GM12878 (cell line): Measurements from ENCODE around the gene COQ2.

Experiments
- REST ChIP-seq: IDR thresholded peaks from 2 replicates; pipeline ENCODE4 v1.6.1; 2012; ENCODE audit warnings: mild to moderate bottlenecking, low read depth, low read length
- TF ChIP-seq, protein P1 (sequence below), 3 experiments: IDR thresholded peaks in 2 of 3; conservative IDR thresholded peaks in 1 of 3; 2 replicates each; pipeline ENCODE4 v1.5.1; 2011; ENCODE audit warnings: low read depth in 3 of 3, low read length in 3 of 3, mild to moderate bottlenecking in 3 of 3, control low read depth in 2 of 3, moderate library complexity in 2 of 3, inconsistent platforms in 1 of 3, mixed read lengths in 1 of 3; ENCODE audit not compliant: control insufficient read depth in 2 of 3, insufficient read depth in 1 of 3; ENCODE audit errors: extremely low read depth in 1 of 3
- TF ChIP-seq, protein P2 (sequence below): fragments of 450-650 bp; formaldehyde crosslinking; IDR thresholded peaks from 2 replicates; pipeline ENCODE4 v1.5.0; 2022; ENCODE audit warnings: mild to moderate bottlenecking, missing genetic modification characterization

DNA sequence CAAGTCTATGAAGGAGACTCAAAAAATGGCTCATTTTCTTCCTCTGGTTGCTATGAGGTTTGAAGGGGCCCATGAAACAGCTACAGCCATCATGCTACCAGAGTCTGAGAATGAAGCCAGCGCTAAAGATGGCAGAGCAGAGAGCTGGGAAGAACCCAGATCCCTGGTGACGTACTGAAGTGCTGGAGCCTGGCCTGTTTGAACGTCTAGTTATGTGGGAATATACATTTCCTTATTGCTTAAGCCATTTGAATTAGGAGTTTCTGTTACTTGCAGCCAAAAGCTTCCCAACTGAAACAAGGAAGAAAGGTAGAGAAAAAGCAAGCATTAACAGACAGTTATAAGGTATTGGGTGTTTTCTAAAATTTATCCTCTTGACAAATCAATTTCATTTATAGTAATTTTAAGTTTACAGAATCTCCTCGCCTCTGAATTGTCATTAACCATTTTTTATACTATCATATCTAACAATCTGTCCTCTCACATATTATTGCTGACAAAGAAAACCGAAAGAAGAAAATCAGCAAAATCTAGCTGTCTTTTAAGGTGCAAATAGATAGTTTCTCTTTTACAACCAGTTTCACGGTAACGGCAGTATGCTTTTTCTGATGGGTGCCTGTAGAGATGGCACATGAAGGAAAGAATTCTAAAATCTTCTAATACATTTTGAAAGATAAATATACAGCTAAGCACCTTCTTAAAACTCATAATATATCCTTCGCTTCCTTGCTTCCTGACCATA lies 8.9 kb upstream of the COQ2 start:
- no peak for TF ChIP-seq REST
- TF ChIP-seq, protein P1, sequence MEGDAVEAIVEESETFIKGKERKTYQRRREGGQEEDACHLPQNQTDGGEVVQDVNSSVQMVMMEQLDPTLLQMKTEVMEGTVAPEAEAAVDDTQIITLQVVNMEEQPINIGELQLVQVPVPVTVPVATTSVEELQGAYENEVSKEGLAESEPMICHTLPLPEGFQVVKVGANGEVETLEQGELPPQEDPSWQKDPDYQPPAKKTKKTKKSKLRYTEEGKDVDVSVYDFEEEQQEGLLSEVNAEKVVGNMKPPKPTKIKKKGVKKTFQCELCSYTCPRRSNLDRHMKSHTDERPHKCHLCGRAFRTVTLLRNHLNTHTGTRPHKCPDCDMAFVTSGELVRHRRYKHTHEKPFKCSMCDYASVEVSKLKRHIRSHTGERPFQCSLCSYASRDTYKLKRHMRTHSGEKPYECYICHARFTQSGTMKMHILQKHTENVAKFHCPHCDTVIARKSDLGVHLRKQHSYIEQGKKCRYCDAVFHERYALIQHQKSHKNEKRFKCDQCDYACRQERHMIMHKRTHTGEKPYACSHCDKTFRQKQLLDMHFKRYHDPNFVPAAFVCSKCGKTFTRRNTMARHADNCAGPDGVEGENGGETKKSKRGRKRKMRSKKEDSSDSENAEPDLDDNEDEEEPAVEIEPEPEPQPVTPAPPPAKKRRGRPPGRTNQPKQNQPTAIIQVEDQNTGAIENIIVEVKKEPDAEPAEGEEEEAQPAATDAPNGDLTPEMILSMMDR (IDR thresholded peaks at IDR 0.05 in 2 of 3, conservative IDR thresholded peaks at IDR 0.05 in 1 of 3; ENCODE audit: control insufficient read depth in 2 of 3, extremely low read depth in 1 of 3, insufficient read depth in 1 of 3, low read depth in 3 of 3, low read length in 3 of 3): no peak
- TF ChIP-seq, protein P2, sequence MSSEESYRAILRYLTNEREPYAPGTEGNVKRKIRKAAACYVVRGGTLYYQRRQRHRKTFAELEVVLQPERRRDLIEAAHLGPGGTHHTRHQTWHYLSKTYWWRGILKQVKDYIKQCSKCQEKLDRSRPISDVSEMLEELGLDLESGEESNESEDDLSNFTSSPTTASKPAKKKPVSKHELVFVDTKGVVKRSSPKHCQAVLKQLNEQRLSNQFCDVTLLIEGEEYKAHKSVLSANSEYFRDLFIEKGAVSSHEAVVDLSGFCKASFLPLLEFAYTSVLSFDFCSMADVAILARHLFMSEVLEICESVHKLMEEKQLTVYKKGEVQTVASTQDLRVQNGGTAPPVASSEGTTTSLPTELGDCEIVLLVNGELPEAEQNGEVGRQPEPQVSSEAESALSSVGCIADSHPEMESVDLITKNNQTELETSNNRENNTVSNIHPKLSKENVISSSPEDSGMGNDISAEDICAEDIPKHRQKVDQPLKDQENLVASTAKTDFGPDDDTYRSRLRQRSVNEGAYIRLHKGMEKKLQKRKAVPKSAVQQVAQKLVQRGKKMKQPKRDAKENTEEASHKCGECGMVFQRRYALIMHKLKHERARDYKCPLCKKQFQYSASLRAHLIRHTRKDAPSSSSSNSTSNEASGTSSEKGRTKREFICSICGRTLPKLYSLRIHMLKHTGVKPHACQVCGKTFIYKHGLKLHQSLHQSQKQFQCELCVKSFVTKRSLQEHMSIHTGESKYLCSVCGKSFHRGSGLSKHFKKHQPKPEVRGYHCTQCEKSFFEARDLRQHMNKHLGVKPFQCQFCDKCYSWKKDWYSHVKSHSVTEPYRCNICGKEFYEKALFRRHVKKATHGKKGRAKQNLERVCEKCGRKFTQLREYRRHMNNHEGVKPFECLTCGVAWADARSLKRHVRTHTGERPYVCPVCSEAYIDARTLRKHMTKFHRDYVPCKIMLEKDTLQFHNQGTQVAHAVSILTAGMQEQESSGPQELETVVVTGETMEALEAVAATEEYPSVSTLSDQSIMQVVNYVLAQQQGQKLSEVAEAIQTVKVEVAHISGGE (CRISPR knock-in tag): no peak
